ENCODE results near the gene IGSF21. TPM values are rescaled to one million over a fixed set of nuclear protein-coding genes. Genes with fewer than 3 reads are reported as not detected.

The IGSF21 gene
- total and polyA plus RNA-seq, 4 experiments from 2014 or later: not detected

DNA sequence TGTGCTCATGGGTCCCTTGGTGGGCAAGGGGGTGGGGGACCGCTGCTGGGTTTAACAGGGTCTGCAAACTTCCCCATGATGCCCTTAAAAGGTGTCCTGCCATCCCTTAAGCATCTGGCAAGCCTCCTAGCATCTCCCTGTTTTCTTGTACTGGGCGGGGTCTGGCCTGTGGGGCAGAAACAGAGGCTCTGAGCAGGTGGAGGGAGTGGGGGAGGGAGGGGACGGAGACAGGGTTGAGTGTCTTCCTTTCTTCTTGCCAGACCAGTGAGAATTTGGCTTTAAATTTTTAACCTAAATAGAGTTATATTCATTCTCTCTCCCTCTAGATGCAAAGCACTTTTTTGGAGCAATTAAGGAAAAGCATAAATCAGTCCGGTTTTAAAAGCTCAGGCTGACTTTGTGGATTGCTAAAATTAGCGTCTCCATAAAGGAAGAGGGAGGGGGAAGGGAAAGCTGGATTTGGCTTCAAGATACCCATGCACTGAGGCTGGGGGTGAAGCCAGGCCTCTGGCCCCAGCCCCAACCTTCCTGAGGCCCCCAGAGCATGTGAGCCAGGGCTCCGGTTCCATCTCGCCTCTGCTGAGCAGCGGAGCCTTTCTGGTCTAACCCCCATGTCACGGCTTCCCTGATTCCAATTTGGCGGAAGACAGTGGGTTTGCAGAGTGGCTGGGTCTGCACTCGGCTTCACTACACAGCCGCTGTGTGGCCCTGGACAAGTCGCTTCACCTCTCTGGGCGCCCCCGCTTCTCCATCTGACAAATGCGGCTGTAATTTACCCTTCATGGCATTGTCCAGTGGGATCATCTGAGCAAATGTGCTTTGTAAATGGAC is 25.3 kb downstream of the IGSF21 start:
- Histone ChIP-seq H3K4me3 (ENCODE audit: low read length in 2 of 2) (no peak overlapping the region), H3K27me3 (ENCODE audit: insufficient read depth, low read length) (no peaks in the 10 kb centered on the region), H3K9me3 (ENCODE audit: control insufficient read depth in 1 of 2, low read length in 2 of 2) (no peaks in the 10 kb centered on the region), H3K36me3 (ENCODE audit: insufficient read depth, low read length) (no peaks in the 10 kb centered on the region), H3K4me1 (ENCODE audit: insufficient read depth, low read length) (no peaks in the 10 kb centered on the region), H3K27ac (ENCODE audit: low read depth, low read length) (no peak overlapping the region)
- ChIA-PET POLR2A (ENCODE audit: partially characterized antibody) (no interaction called here), CTCF (ENCODE audit: partially characterized antibody) (no interaction called here)
- intact Hi-C loops (cut with micrococcal nuclease): no loop called here
- DNase-seq: no peak
- H3K36me3 Mint-ChIP-seq: no peaks in the 10 kb centered on the region
- no peaks in the 10 kb centered on the region for H3K4me1 Mint-ChIP-seq
- no peak overlapping the region for H3K4me3 Mint-ChIP-seq
- peaks cover 0 to 5% (median 0%) of the 10 kb centered on the region in 8 donors for H3K9me3 Mint-ChIP-seq
- no peak overlapping the region for H3K27ac Mint-ChIP-seq
- H3K27me3 Mint-ChIP-seq: peaks cover 11 to 14% of the 10 kb centered on the region in 2 donors

DNA sequence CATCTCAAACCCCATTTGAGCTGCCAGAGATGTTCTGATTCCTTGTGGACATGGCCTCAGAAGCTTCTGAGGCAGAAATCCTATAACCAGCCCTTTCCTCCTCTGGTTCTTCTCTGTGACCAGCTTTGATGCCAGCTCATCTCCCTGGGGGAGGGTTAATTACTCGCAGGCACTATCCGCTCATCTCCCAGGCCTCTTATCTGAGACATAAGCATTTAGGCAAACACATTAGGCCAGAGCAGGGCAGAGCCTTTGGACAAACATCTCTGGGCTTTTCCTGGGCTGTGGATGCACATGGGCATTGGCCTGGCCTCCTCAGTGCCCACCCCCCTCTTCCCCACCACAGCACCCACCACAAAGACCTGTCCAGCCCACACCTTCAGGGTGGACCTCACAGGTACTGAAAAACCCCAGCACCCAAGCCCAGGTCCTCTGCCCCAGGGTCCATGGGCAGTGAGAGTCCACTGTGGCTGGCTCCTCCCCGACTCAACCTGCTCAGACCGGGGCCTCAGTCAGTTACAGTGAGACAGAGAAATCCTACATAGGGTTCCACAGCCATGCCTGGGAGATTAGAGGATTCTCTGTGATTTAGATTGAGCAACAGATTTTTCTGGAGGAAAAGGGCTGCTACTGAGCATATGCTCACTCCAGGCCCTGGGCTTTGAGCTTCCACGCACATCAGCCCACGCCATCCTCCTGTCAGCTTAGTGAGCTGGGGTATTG is 26.9 kb downstream of the IGSF21 start:
- no peak overlapping the region for H3K4me3 Mint-ChIP-seq
- H3K27me3 ChIP-seq (ENCODE audit: insufficient read depth, low read length): no peaks in the 10 kb centered on the region
- no peak for DNase-seq
- intact Hi-C loops (cut with micrococcal nuclease): no loop called here
- ChIA-PET POLR2A (ENCODE audit: partially characterized antibody) (no interaction called here), CTCF (ENCODE audit: partially characterized antibody) (no interaction called here)
- H3K4me1 ChIP-seq (ENCODE audit: insufficient read depth, low read length): no peaks in the 10 kb centered on the region
- H3K9me3 Mint-ChIP-seq: peaks cover 0 to 5% (median 0%) of the 10 kb centered on the region in 8 donors
- no peaks in the 10 kb centered on the region for H3K36me3 ChIP-seq (ENCODE audit: insufficient read depth, low read length)
- H3K9me3 ChIP-seq (ENCODE audit: control insufficient read depth in 1 of 2, low read length in 2 of 2): no peaks in the 10 kb centered on the region
- no peak overlapping the region for H3K27ac ChIP-seq (ENCODE audit: low read depth, low read length)
- H3K27ac Mint-ChIP-seq: no peak overlapping the region
- H3K4me1 Mint-ChIP-seq: no peaks in the 10 kb centered on the region
- H3K4me3 ChIP-seq (ENCODE audit: low read length in 2 of 2): no peak overlapping the region
- peaks cover 5 to 11% of the 10 kb centered on the region in 2 donors for H3K27me3 Mint-ChIP-seq
- H3K36me3 Mint-ChIP-seq: no peaks in the 10 kb centered on the region

DNA sequence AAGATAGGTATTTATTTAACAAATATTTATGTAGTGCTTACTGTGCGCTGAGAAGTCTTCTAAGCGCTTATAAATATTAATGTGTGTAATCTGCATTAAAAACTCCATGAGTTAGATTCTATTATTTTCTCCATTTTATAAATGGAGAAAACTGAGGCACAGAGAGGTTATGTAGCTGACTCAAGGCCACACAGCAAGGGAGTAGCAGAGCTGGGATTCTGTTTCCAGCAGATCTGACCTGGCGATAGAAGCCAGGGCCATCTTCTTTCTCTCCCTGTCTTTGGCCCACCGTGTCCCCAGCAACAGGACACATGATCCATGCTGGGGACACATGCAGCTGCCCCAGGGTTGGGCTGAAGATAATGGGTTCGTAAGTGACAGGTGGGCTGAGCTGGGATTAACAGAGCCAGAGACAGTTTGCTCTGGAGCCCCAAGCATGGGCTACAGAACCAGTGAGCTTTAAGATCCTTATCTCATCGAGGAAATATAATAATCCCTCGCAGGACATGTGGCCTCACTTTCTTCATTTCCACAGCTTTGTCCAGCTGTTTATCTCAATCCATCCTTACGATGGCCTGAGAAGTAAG is 30.3 kb downstream of the IGSF21 start:
- no peak overlapping the region for H3K27ac ChIP-seq (ENCODE audit: low read depth, low read length)
- Mint-ChIP-seq H3K4me1 (no peaks in the 10 kb centered on the region), H3K27me3 (peaks cover 5 to 7% of the 10 kb centered on the region in 2 donors), H3K4me3 (no peak overlapping the region), H3K36me3 (no peaks in the 10 kb centered on the region), H3K9me3 (peaks cover 0 to 5% (median 0%) of the 10 kb centered on the region in 8 donors), H3K27ac (no peak overlapping the region)
- no peaks in the 10 kb centered on the region for H3K4me1 ChIP-seq (ENCODE audit: insufficient read depth, low read length)
- no peak for DNase-seq
- no peaks in the 10 kb centered on the region for H3K27me3 ChIP-seq (ENCODE audit: insufficient read depth, low read length)
- no peaks in the 10 kb centered on the region for H3K36me3 ChIP-seq (ENCODE audit: insufficient read depth, low read length)
- H3K4me3 ChIP-seq (ENCODE audit: low read length in 2 of 2): no peak overlapping the region
- POLR2A ChIA-PET (ENCODE audit: partially characterized antibody): no interaction called here
- CTCF ChIA-PET (ENCODE audit: partially characterized antibody): no interaction called here
- no peaks in the 10 kb centered on the region for H3K9me3 ChIP-seq (ENCODE audit: control insufficient read depth in 1 of 2, low read length in 2 of 2)
- intact Hi-C loops (cut with micrococcal nuclease): no loop called here

DNA sequence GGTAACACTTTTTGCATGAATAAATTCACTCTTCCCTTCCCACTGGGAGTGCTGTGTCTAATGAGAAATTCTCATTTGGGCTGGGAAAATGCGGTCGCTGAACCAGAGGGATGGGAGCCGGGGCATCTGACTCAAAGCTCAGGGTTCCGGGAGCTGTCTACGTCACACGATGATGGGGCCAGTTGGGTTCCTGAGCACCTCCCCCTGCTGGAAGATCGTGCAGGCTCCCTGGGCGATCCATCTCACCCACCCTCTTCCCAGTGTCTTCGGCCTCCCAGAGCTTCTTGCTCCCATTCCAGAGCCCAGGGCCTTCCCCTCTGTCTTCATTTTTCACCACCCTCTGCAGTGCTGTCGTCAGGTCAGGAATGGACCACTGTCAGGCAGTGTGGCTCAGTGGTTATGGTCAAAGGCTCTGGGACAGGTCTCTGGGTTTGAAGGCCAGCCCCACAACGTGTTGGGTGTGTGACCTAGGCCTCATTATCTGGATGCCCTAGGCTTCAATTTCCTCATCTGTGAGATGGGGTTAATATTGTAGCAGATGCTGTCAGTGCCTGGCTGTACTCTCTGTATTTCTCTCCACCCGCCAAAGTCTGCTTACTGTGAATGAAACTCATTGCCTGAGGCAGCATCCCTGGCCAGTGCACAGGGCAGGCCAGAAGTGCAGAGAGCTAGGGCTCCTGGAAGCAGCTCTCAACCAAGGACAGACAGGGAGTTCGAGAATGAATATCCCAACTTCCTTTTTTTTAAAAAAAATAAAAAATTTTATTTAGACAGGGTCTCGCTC is 31.8 kb downstream of the IGSF21 start:
- no peak overlapping the region for H3K4me3 Mint-ChIP-seq
- peaks cover 0 to 5% (median under 1%) of the 10 kb centered on the region in 8 donors for H3K9me3 Mint-ChIP-seq
- no peaks in the 10 kb centered on the region for H3K27me3 ChIP-seq (ENCODE audit: insufficient read depth, low read length)

DNA sequence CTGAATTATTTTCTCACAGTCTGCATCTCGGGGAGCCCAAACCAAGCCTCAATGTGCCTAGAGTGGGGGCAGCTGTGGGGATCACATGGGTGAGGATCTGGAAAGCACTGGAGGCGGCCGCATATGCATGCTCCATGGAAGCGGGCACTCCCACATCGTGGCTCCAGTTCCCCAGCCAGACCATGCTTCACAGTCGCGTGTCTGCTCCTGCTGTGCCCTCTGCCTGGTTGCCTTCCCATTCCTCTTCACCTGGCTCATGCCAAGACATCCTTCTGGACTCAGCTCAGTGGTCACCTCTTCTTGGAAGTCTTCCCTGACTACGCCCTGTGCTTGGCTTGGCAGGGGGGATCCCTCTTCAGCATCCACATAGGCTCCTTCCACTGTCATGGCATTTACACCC is 32.8 kb downstream of the IGSF21 start:
- H3K4me1 Mint-ChIP-seq: no peaks in the 10 kb centered on the region
- H3K4me3 Mint-ChIP-seq: no peak overlapping the region
- POLR2A ChIA-PET (ENCODE audit: partially characterized antibody): no interaction called here
- no peaks in the 10 kb centered on the region for H3K36me3 Mint-ChIP-seq
- H3K27ac Mint-ChIP-seq: no peak overlapping the region
- Histone ChIP-seq H3K9me3 (ENCODE audit: control insufficient read depth in 1 of 2, low read length in 2 of 2) (no peaks in the 10 kb centered on the region), H3K27me3 (ENCODE audit: insufficient read depth, low read length) (no peaks in the 10 kb centered on the region), H3K4me3 (ENCODE audit: low read length in 2 of 2) (no peak overlapping the region), H3K36me3 (ENCODE audit: insufficient read depth, low read length) (no peaks in the 10 kb centered on the region), H3K4me1 (ENCODE audit: insufficient read depth, low read length) (no peaks in the 10 kb centered on the region), H3K27ac (ENCODE audit: low read depth, low read length) (no peak overlapping the region)
- no peak for DNase-seq
- H3K9me3 Mint-ChIP-seq: peaks cover 0 to 5% (median under 1%) of the 10 kb centered on the region in 8 donors
- CTCF ChIA-PET (ENCODE audit: partially characterized antibody): no interaction called here
- intact Hi-C loops (cut with micrococcal nuclease): no loop called here
- peaks cover 5 to 7% of the 10 kb centered on the region in 2 donors for H3K27me3 Mint-ChIP-seq

More for the DNA sequence above, 31.8 kb downstream of the IGSF21 start:
- Mint-ChIP-seq H3K36me3 (no peaks in the 10 kb centered on the region), H3K27ac (no peak overlapping the region), H3K27me3 (peaks cover 5 to 7% of the 10 kb centered on the region in 2 donors), H3K4me1 (no peaks in the 10 kb centered on the region)
- ChIA-PET POLR2A (ENCODE audit: partially characterized antibody) (no interaction called here), CTCF (ENCODE audit: partially characterized antibody) (no interaction called here)
- no peak overlapping the region for H3K27ac ChIP-seq (ENCODE audit: low read depth, low read length)
- H3K4me3 ChIP-seq (ENCODE audit: low read length in 2 of 2): no peak overlapping the region
- H3K9me3 ChIP-seq (ENCODE audit: control insufficient read depth in 1 of 2, low read length in 2 of 2): no peaks in the 10 kb centered on the region
- no peaks in the 10 kb centered on the region for H3K4me1 ChIP-seq (ENCODE audit: insufficient read depth, low read length)
- no peaks in the 10 kb centered on the region for H3K36me3 ChIP-seq (ENCODE audit: insufficient read depth, low read length)
- intact Hi-C loops (cut with micrococcal nuclease): no loop called here
- DNase-seq: no peak

DNA sequence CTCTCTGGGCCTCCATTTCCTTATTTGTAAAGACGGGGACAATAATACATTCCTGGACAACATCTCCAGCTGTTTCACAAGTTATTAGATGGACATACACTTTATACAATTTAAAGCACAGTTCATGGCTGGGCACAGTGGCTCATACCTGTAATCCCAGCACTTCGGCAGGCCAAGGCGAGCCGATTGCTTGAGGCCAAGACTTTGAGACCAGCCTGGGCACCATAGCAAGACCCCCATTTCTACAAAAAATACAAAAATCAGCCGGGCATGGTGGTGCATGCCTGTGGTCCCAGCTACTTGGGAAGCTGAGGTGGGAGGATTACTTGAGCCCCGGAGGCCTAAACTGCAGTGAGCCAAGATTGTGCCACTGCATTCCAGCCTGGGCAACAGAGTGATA is 34.1 kb downstream of the IGSF21 start:
- Mint-ChIP-seq H3K4me1 (no peaks in the 10 kb centered on the region), H3K27me3 (peaks cover 5 to 8% of the 10 kb centered on the region in 2 donors), H3K4me3 (no peak overlapping the region), H3K36me3 (no peaks in the 10 kb centered on the region), H3K27ac (no peak overlapping the region), H3K9me3 (peaks cover 0 to 5% (median under 1%) of the 10 kb centered on the region in 8 donors)
- Histone ChIP-seq H3K27me3 (ENCODE audit: insufficient read depth, low read length) (no peaks in the 10 kb centered on the region), H3K4me3 (ENCODE audit: low read length in 2 of 2) (no peak overlapping the region), H3K36me3 (ENCODE audit: insufficient read depth, low read length) (no peaks in the 10 kb centered on the region), H3K4me1 (ENCODE audit: insufficient read depth, low read length) (no peaks in the 10 kb centered on the region), H3K27ac (ENCODE audit: low read depth, low read length) (no peak overlapping the region), H3K9me3 (ENCODE audit: control insufficient read depth in 1 of 2, low read length in 2 of 2) (no peaks in the 10 kb centered on the region)
- intact Hi-C loops (cut with micrococcal nuclease): no loop called here
- DNase-seq: no peak
- ChIA-PET POLR2A (ENCODE audit: partially characterized antibody) (no interaction called here), CTCF (ENCODE audit: partially characterized antibody) (no interaction called here)

DNA sequence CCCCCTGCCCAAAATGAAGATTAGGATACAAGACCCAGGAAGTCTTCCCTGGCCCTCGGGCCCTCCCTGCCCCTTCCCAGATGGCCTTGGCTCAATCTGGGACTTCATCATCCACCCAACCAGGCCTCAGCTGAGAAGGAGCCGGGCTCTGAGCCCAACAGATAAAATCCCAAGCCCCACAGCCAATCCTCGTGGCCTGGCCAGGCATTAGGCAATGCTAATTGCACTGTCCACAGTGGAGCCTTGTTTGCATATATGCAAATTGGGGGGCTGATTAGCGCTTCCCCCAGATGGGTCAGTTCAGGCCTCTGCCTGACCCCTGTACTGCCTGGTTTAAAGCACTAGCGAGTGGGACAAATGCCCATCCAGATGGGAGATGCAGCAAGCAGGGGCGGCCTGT is 34.9 kb downstream of the IGSF21 start:
- Histone ChIP-seq H3K9me3 (ENCODE audit: control insufficient read depth in 1 of 2, low read length in 2 of 2) (no peaks in the 10 kb centered on the region), H3K27me3 (ENCODE audit: insufficient read depth, low read length) (no peaks in the 10 kb centered on the region), H3K27ac (ENCODE audit: low read depth, low read length) (no peak overlapping the region), H3K36me3 (ENCODE audit: insufficient read depth, low read length) (no peaks in the 10 kb centered on the region), H3K4me3 (ENCODE audit: low read length in 2 of 2) (no peak overlapping the region), H3K4me1 (ENCODE audit: insufficient read depth, low read length) (no peaks in the 10 kb centered on the region)
- no peak overlapping the region for H3K27ac Mint-ChIP-seq
- H3K9me3 Mint-ChIP-seq: peaks cover 0 to 4% (median 0%) of the 10 kb centered on the region in 8 donors
- no peaks in the 10 kb centered on the region for H3K36me3 Mint-ChIP-seq
- H3K4me3 Mint-ChIP-seq: no peak overlapping the region
- POLR2A ChIA-PET (ENCODE audit: partially characterized antibody): no interaction called here
- H3K27me3 Mint-ChIP-seq: peaks cover 5 to 8% of the 10 kb centered on the region in 2 donors
- no peaks in the 10 kb centered on the region for H3K4me1 Mint-ChIP-seq
- no peak for DNase-seq
- intact Hi-C loops (cut with micrococcal nuclease): no loop called here
- CTCF ChIA-PET (ENCODE audit: partially characterized antibody): no interaction called here

Measured in CD4-positive, alpha-beta memory T cell (primary cell).